Measurements from ENCODE around the gene PAX2.

PAX2 gene

DNA sequence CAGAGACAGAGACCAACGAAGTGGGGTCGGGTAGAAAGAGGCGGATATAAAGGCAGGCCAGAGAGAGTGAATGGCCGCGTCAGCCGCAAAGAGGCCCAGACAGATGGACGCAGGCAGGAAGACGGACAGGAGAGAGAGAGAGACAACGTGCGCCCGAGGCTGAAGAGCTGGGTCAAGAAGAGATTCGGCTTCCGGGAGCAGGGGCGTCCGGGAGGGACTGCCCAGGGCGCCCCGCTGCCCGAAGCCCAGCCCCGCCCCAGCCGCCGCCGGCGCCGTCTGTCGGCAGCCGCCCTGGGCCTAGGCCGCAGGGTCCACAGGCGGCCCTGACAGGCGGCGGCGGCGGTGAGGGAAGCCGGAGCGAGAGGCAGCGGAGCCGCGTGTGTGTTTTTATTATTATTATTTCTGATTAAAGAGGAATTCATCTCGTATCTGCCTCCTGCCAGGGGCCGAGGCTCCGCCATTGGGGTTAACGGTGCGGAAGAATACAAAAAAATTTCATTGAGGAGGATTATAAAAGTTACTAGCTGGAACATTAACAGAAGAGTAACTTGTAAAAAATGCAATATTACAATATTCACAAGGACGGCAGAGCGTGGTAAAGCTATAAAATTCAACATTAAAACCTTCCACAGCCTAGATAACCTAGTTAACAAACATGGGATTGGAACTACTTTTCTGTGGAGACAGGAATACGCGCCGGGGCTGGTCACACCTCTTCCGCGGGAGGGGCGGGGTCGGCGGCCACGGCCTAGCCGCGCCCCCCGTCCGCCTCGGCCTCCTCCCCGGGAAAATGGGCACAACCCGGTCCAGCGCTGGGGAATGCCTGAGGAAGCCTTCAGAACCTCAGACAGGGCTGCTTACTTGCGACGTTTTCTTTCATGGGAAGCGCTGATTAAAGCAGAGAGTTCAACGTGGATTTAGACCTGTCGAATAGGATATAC, 29.7 kb upstream of the PAX2 start:
- H3K4me3 ChIP-seq (ENCODE audit: low read length) = no peak overlapping the region
- TF ChIP-seq, protein P1, sequence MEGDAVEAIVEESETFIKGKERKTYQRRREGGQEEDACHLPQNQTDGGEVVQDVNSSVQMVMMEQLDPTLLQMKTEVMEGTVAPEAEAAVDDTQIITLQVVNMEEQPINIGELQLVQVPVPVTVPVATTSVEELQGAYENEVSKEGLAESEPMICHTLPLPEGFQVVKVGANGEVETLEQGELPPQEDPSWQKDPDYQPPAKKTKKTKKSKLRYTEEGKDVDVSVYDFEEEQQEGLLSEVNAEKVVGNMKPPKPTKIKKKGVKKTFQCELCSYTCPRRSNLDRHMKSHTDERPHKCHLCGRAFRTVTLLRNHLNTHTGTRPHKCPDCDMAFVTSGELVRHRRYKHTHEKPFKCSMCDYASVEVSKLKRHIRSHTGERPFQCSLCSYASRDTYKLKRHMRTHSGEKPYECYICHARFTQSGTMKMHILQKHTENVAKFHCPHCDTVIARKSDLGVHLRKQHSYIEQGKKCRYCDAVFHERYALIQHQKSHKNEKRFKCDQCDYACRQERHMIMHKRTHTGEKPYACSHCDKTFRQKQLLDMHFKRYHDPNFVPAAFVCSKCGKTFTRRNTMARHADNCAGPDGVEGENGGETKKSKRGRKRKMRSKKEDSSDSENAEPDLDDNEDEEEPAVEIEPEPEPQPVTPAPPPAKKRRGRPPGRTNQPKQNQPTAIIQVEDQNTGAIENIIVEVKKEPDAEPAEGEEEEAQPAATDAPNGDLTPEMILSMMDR (conservative IDR thresholded peaks at IDR 0.05; ENCODE audit: low read depth, low read length) = no peak
- DNase-seq (ENCODE audit: low read depth) = no peak

DNA sequence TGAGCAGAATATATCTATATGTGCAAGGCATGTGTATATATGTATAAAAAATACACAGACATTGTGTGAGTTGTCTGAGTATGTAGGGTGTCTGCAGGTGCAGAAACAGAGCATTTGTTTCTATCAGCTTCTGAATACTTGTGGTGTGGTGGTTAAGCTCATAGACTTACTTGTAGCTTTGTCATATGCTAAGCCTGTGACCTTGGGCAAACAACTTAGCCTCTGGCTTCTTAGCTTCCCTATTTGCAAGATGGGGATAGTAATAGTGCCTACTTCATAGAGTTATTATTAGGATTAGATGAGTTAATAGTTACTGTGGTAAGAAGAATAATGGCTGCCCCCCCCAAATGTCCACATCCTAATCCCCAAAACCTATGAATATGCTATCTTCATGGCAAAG, 28.2 kb upstream of the PAX2 start:
- DNase-seq (ENCODE audit: low read depth) = no peak
- no peak overlapping the region for H3K4me3 ChIP-seq (ENCODE audit: low read length)
- TF ChIP-seq, protein P1 (conservative IDR thresholded peaks at IDR 0.05; ENCODE audit: low read depth, low read length) = no peak

DNA sequence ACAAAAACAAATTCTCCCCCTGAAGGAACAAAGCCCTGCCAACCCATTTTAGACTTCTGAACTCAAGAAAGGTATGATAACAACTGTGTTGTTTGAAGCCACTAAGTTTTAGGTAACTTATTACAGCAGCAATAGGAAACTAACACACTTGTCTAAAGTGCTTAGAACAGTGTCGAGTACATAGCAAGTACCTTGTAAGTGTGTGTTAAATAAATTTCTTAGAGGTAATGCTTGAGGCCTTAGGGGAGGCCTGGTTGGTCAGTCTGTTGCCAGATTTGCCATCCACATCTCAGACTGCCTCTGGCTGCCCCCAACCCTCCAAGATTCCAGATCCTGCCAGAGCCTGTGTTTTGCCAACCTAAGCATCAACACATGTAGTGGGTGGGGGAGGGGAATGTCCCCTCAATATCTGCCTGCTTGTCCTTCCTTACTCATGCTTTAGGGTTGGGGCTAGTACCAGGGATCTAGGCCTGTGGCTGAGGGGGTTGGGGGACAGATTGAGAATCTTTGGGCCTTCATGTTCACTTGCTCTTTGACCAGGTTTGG, 27.1 kb upstream of the PAX2 start:
- H3K4me3 ChIP-seq (ENCODE audit: low read length) = no peak overlapping the region
- DNase-seq (ENCODE audit: low read depth) = no peak
- TF ChIP-seq, protein P1 (conservative IDR thresholded peaks at IDR 0.05; ENCODE audit: low read depth, low read length) = no peak

DNA sequence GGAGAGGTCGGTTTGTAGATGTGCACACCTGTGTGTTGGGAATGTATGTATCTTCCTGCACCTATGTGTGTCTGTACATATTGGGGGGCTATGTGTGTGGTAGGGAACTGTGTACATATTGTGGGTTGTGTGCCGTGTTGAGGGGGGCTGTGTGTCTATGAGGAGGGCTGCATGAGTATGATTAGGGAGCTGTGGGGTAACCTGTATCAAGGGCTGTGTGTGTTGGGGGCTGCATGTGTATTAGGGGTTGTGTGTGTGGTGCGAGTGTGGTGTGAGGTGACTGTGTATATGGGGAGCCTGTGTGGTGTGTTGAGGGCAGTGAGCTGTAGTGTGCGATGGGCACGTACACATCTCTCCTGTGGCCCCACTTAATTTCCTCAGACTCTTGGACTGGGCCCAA, 22.2 kb upstream of the PAX2 start:
- H3K4me3 ChIP-seq (ENCODE audit: low read length) = no peak overlapping the region
- TF ChIP-seq, protein P1 (conservative IDR thresholded peaks at IDR 0.05; ENCODE audit: low read depth, low read length) = no peak
- no peak for DNase-seq (ENCODE audit: low read depth)

DNA sequence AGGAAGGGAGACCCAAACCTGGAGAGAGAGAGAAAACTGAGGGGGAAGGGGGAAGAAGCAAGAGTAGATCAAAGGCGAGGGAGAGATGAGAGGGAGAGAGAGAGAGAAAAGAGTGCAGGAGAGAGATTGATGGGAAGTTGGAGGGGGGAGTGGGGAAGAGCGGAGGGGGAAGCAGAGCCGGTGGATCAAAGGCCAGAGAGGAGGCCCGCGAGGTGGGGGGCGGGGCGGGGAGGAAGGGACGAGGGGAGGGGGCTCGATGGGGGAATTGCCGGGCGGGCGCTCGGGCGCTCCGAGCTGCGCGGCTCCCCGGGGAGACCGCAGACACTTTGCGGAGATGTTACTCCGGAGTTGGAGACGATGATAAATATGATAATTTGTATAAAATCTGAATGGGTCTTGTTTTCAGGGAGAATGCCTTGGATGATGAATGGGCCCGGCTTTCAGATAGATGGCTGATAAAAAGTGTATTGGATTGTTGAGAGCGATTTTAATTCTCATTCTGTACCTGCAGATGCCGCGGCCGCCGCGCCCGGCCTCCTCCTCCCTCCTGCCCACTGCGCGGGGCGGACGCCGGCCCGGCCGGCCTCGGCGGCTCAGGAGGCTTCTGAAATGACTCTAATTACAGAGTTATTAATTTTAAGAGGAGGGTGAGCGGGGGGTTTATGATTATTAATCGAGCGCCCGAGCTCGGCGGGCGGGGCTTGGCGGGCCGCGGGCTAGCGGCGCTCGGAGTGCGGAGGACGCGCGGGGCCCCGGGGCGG, 21.4 kb upstream of the PAX2 start:
- DNase-seq (ENCODE audit: low read depth) = no peak
- no peak overlapping the region for H3K4me3 ChIP-seq (ENCODE audit: low read length)
- TF ChIP-seq, protein P1 (conservative IDR thresholded peaks at IDR 0.05; ENCODE audit: low read depth, low read length) = no peak

DNA sequence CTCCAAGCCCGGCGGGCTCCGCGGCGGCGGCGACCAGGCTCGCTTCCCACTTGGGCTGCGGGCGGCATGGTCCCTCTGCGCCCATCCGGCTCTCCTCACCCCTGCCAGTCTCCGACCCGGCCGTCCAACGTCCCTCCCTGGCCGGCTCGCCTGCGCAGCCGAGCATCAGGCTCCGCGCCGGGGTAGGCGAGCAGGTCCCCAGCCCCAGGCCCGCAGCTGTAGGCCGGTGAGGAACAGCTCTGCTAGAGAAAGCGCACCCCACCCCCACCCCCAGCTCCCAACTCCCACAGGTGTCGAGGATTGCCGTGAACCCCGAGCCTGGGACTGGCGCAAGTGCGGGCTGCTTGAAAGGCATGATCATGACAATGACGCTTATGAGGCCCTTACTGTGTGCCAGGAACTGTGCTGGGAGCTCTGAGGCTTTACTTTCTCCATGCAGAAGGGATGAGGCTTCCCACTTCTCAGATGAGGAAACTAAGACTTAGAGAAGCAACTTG, 20.8 kb upstream of the PAX2 start:
- H3K4me3 ChIP-seq (ENCODE audit: low read length) = no peak overlapping the region
- no peak for DNase-seq (ENCODE audit: low read depth)
- TF ChIP-seq, protein P1 (conservative IDR thresholded peaks at IDR 0.05; ENCODE audit: low read depth, low read length) = no peak

Measured in retinal pigment epithelial cell (primary cell).